Body of pancreas (tissue), 4 donors: ENCODE data around the gene KCNJ14.

Experiments used
- CTCF ChIP-seq, 7 experiments: fragments of 450-650 bp in 4 of 7; fragments of 200-600 bp in 3 of 7; sonication (generic) in 3 of 7; IDR thresholded peaks; one replicate each; pipeline ENCODE4 v1.5.1; 2016 to 2019; ENCODE audit warnings: antibody characterized with exemption in 7 of 7
- POLR2A ChIP-seq, 3 donors: fragments of 450-650 bp; IDR thresholded peaks; one replicate each; pipeline ENCODE4 v1.6.1; 2016; ENCODE audit warnings: antibody characterized with exemption in 3 of 3, mild to moderate bottlenecking in 2 of 3

- TF ChIP-seq CTCF (IDR thresholded peaks at IDR 0.05) (no peak), POLR2A (IDR thresholded peaks at IDR 0.05) (no peak)
These were observed 18.0 kb downstream of the KCNJ14 start for GRCh38 chr19:48473161-48473966.
